Ovary (tissue), 9 donors: ENCODE results near the gene RAB3D. TPM values are rescaled to one million over a fixed set of nuclear protein-coding genes. Genes with fewer than 3 reads are reported as not detected.

Experiments used
- DNase-seq, 5 donors: peaks; one replicate each; pipeline ENCODE4 v3.0.0-alpha.2; 2019 to 2020
- H3K27ac ChIP-seq, 2 donors: fragments of 200-600 bp; one replicate each; pipeline versions ENCODE4 v1.5.1 to v1.8.0; 2019 to 2022
- H3K27me3 ChIP-seq: fragments of 200-600 bp; one replicate; pipeline ENCODE4 v1.8.0; 2022
- H3K36me3 ChIP-seq: fragments of 200-600 bp; sonication (generic); one replicate; pipeline ENCODE4 v1.5.1; 2019
- H3K4me1 ChIP-seq: one replicate; pipeline ENCODE4 v1.8.1; 2013; ENCODE audit warnings: mild to moderate bottlenecking, moderate library complexity; ENCODE audit not compliant: insufficient read depth
- H3K4me3 ChIP-seq: fragments of 200-600 bp; sonication (generic); one replicate; pipeline ENCODE4 v1.5.1; 2017
- H3K9me3 ChIP-seq, 2 donors: fragments of 200-600 bp in 1 of 2; sonication (generic) in 1 of 2; one replicate each; pipeline versions ENCODE4 v1.5.1 to v1.8.1; 2013 to 2019; ENCODE audit warnings: mild to moderate bottlenecking in 1 of 2, moderate library complexity in 1 of 2
- CTCF ChIP-seq, 3 donors: fragments of 450-650 bp in 2 of 3; fragments of 200-600 bp in 1 of 3; IDR thresholded peaks; one replicate each; pipeline versions ENCODE4 v1.5.1 to v1.8.0; 2016 to 2022; ENCODE audit warnings: antibody characterized with exemption in 3 of 3, mild to moderate bottlenecking in 1 of 3
- EP300 ChIP-seq: sonication (generic); formaldehyde crosslinking; IDR thresholded peaks from one replicate; pipeline ENCODE4 v1.6.1; 2017; ENCODE audit warnings: antibody characterized with exemption
- POLR2A ChIP-seq: fragments of 450-650 bp; IDR thresholded peaks from one replicate; pipeline ENCODE4 v1.6.1; 2017; ENCODE audit warnings: antibody characterized with exemption, mild to moderate bottlenecking, moderate library complexity
- WGBS, 3 donors: extraction: QIAGEN DNeasy Blood & Tissue Kit in 1 of 3; methylation state at CpG; one replicate each; pipeline versions ENCODE4 v1.1.5 to v1.1.7; 2013 to 2017; 5-methylcytosine and 5-hydroxymethylcytosine counted together
- intact Hi-C, 4 donors: fragments of 100-400 bp; cut with DNase I; formaldehyde crosslinking; loops; one replicate each; pipeline versions ENCODE4 v1.11.0 to v1.15.1; 2022 to 2023
- polyA plus RNA-seq, 2 donors: library from polyadenylated mRNA; stranded (reverse); fragments of 200-250 nt in 1 of 2; fragments of 350-450 nt in 1 of 2; fragmentation: Illumina TruSeq in 1 of 2; extraction: RNeasy Lipid Tissue Mini Kit (QIAGEN cat#74804) in 1 of 2; gene quantifications; one replicate each; pipeline ENCODE4 v1.2.3, GENCODE V29; 2013 to 2014
- total RNA-seq, 7 donors: library from RNA; depleted of rRNA in 2 of 7; stranded (reverse); fragments of >200 nt in 2 of 7; fragmentation: NEBNext Ultra II Directional in 3 of 7; extraction: Animal tissue kit (Norgen Biotek cat#: 25700) in 3 of 7; gene quantifications; one replicate each; pipeline versions ENCODE4 v1.1.0 to v1.2.4, GENCODE V29; 2016 to 2023
- donor health status: DM: no; HTN: no; CAD: no; lungs with moderate emphysema.
- donor health status: DM: no; HTN: no; CAD: no.
- donor health status: Bipolar disorder and iron deficiency.
- donor health status: DM: yes; HTN: yes; CAD: no.
- donor health status: DM: no; HTN: no; CAD: no.
- donor health status: DM: yes; HTN: yes; CAD: no.

The RAB3D gene
- total and polyA plus RNA-seq, 9 donors: 4.7 to 27.2 (median 16.5) TPM

DNA sequence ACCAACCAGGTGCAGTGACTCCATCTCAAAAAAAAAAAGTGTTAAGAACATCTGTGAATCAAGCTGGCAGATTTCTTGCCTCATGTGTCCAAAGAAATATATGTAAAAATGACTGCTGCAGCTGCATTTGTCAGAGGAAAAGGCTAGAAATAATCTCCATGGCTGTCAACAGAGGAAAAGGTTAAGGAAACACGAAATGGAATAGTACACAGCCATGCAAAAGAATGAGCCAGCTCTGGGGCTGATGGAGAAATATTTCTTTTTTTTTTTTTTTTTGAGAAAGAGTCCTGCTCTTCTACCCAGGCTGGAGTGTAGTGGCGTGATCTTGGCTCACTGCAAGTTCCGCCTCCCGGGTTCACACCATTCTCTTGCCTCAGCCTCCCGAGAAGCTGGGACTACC, 6.6 kb downstream of the RAB3D start:
- TF ChIP-seq EP300: no peak
- TF ChIP-seq CTCF (IDR thresholded peaks at IDR 0.05): no peak
- no peak for TF ChIP-seq POLR2A
- Histone ChIP-seq H3K36me3 (no peaks in the 10 kb centered on the region), H3K4me3 (no peak overlapping the region), H3K4me1 (no peaks in the 10 kb centered on the region), H3K27me3 (no peaks in the 10 kb centered on the region), H3K27ac (no peak overlapping the region), H3K9me3 (no peaks in the 10 kb centered on the region)
- DNase-seq: peak in 1 of 5 donors; percentile 3
- intact Hi-C loops: no loop called here
- 92 to 95% (median 92%) methylated on average over 5 of the region's 5 CpGs for WGBS, 3 donors

DNA sequence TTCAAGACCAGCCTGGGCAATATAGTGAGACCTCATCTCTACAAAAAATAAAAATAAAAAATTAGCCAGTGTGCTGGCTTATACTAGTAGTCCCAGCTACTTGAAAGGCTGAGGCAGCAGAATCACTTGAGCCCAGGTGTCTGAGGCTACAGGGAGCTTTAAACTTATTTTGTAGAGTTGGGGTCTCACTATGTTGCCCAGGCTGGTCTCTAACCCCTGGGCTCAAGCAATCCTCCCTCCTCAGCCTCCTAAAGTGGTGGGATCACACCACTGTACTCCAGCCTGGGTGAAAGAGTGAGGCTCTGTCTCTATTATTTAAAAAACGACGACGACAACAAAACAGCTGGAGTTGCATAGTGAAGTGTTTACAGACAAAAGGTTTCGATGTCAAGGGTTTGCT, 8.0 kb downstream of the RAB3D start:
- Histone ChIP-seq H3K27me3 (no peaks in the 10 kb centered on the region), H3K27ac (no peak overlapping the region), H3K36me3 (no peaks in the 10 kb centered on the region), H3K9me3 (no peaks in the 10 kb centered on the region), H3K4me3 (no peak overlapping the region), H3K4me1 (no peaks in the 10 kb centered on the region)
- WGBS, 3 donors: 7 to 30% (median 8%) methylated on average over 4 of the region's 4 CpGs
- intact Hi-C loops: no loop called here
- DNase-seq: no peak
- TF ChIP-seq POLR2A (no peak), EP300 (no peak), CTCF (IDR thresholded peaks at IDR 0.05) (no peak)

DNA sequence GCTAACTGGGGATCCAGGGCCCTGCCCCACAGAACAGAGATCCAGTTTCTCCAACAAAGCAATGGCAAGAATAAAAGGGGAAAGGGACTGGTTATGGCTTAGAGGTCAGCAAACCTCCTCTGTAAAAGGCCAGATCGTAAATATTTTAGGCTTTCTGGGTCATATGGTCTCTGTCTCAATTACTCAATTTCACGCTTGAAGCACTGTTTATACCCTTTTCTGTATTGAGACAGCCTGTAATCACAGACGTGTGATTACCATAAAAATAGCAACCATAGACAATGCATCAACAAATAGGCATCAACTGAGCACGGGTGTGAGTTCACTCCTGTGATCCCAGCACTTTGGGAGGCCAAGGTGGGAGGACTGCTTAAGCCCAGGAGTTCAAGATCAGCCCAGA, 9.3 kb downstream of the RAB3D start:
- no peaks in the 10 kb centered on the region for H3K36me3 ChIP-seq
- H3K27ac ChIP-seq: no peak overlapping the region
- no peaks in the 10 kb centered on the region for H3K4me1 ChIP-seq
- no peaks in the 10 kb centered on the region for H3K27me3 ChIP-seq
- TF ChIP-seq EP300 (no peak), POLR2A (no peak), CTCF (IDR thresholded peaks at IDR 0.05) (no peak)
- DNase-seq: no peak
- H3K9me3 ChIP-seq: no peaks in the 10 kb centered on the region
- intact Hi-C loops: no loop called here
- WGBS, 3 donors: 73 to 83% (median 78%) methylated on average over 4 of the region's 4 CpGs
- H3K4me3 ChIP-seq: no peak overlapping the region

DNA sequence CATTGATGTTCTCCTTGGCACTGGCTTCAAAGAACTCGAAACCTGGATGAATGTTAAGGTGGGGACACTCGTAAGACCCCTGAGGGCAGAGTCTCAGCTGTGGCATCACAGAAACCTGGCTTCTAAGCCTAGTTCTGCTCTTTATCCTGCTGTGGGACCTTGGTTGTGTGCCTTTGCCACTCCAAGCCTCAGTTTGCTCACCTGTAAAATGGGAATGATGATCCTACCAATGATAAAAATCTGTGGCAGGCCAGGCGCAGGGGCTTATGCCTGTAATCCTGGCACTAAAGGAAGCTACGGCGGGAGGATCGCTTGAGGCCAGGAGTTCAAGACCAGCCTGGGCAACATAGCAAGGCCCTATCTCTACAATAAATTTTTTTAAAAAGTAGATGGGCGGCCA, 13.9 kb downstream of the RAB3D start:
- no peak for DNase-seq
- no peaks in the 10 kb centered on the region for H3K9me3 ChIP-seq

More for the DNA sequence above, 13.9 kb downstream of the RAB3D start:
- WGBS, 3 donors: 95 to 98% (median 98%) methylated on average over 7 of the region's 7 CpGs
- Histone ChIP-seq H3K27me3 (no peaks in the 10 kb centered on the region), H3K4me3 (no peak overlapping the region), H3K4me1 (peaks cover 10% of the 10 kb centered on the region), H3K27ac (no peak overlapping the region), H3K36me3 (no peaks in the 10 kb centered on the region)
- TF ChIP-seq EP300 (no peak), POLR2A (no peak), CTCF (IDR thresholded peaks at IDR 0.05) (no peak)
- intact Hi-C loops: no loop called here
